HS-5 (cell line): ENCODE data around the gene PDE6B.
A peak's percentile ranks its signal among the peaks of the same experiment; 100 is the strongest.
"Not testable (repeated sequence)": the region's sequence is repeated elsewhere in the genome, so short reads cannot be mapped to it uniquely, and the experiment has no call there.

Experiments used
- DNase-seq: peaks from one replicate; pipeline ENCODE4 v3.0.0-alpha.2; 2012; ENCODE audit warnings: low read depth

Gene PDE6B

GRCh38 chr4:704198-704891 lies 79.0 kb downstream of the PDE6B start:
- no peak for DNase-seq

- DNase-seq, result no peak
These were observed 79.6 kb downstream of the PDE6B start for GRCh38 chr4:704971-705277.

GRCh38 chr4:705278-706082 lies 80.1 kb downstream of the PDE6B start, which contains the start of gene PCGF3:
PCGF3 (plus strand) TSS chr4:705832; CDS start chr4:733681, 27,849 bp downstream.
- DNase-seq, result peak; percentile 44

- DNase-seq, result not testable (repeated sequence)
These were observed 80.8 kb downstream of the PDE6B start for GRCh38 chr4:706083-706633.

DNA sequence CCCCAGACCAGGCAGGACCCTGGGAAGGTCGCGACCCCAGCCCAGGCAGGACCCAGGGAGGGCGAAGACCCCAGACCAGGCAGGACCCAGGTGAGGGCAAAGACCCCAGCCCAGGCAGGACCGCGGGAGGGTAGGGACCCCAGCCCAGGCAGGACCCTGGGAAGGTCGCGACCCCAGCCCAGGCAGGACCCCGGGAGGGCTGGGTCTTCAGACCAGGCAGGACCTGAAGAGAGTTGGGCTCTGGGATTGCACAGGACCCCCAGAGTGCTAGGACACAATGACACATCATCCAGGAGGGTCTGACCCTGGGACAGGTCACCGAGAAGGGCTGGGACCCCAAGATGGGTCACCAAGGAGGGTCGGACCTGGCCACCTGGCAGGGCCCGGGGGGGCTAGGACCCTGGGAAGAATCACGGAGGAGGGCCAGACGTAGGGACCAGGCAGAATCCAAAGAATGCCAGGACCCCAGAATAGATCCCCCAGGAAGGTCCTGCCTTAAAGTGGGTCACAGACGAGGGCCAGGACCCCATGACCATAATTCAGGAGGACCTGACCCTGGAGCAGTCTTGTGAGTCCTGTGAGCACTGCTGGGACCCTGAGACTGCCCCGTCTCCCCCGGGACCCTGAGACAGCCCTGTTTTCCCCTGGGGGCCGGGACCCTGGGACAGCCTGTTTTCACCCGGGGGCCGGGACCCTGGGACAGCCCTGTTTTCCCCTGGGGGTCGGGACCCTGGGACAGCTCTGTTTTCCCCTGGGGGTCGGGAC lies 81.6 kb downstream of the PDE6B start:
- no peak for DNase-seq

DNA sequence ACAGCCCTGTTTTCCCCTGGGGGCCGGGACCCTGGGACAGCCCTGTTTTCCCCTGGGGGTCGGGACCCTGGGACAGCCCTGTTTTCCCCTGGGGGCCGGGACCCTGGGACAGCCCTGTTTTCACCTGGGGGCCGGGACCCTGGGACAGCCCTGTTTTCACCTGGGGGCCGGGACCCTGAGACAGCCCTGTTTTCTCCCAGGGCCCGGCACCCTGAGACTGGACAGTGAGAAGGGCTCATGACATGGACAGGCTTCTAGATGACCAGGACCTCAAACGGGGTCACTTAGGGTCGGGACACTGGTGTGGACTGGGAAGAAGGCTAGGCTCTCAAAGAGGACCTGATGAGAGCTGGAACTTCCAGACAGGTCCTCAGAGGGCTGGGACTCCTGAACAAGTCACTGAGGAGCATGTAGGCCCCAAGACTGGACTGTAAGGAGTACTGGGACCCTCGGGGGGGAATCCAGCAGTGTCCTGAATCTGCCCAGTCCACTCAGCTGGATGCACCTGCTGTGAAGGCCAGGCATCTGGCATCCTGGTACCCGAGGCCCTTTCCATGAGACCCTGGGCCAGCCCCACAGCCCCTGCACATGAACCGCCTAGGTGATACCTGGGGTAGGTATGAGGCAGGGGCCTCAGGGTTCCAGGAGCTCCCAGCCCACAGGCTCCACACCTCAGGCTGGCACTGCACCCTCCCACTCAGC lies 82.7 kb downstream of the PDE6B start:
- DNase-seq, result no peak

GRCh38 chr4:708631-708933 lies 83.2 kb downstream of the PDE6B start:
- DNase-seq, result no peak

DNA sequence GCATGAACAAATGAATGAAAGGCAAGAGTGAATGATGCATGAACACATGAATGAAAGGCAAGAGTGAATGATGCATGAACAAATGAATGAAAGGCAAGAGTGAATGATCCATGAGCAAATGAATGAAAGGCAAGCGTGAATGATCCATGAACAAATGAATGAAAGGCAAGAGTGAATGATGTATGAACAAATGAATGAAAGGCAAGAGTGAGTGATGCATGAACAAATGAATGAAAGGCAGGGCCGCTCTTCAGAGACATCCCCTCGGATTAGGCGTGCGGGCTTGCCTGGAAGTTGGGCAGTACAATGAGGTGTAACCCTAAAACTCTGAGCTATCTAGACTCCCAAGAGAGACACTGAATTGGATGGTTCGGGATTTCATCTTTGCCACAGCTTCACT lies 84.0 kb downstream of the PDE6B start:
- DNase-seq, result no peak

GRCh38 chr4:710116-710515 lies 84.7 kb downstream of the PDE6B start:
- DNase-seq, result no peak

DNA sequence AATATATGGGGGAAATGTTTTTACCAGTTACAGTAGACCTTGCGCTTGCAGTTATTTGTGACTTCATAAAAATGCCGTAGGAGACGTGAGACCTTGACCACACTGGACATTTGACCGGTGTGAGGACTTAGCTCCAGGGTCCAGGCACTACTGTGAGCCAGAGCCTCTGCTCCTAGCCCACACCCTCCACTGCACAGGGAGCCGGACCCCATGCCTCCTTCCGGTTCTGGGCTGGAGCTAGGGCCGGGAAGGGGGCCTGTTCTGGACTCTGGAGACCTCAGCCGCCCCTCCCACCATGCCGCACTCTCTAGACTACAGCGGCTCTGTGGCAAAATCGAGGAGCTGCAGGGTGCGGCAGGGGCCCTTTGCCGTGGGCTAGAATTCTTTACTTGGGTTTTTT lies 85.5 kb downstream of the PDE6B start:
- DNase-seq, result no peak

DNA sequence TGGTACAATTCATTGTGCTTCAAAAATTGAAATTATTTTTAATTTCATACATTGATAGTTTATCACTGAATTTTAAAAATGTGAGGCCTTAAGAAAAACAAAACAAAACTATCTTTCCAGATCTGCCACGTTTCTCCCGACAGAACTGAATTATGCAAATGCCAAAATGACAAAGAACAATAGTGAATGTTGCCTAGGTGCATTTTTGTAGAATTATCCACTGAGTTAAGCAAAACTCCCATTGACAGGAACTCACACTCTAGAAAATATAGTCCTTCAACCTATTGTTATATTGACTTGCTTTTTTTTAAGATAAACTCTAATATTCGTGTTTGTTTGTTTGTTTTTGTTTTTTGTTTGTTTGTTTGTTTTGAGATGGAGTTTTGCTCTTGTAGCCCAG lies 86.7 kb downstream of the PDE6B start:
- DNase-seq, result no peak

DNA sequence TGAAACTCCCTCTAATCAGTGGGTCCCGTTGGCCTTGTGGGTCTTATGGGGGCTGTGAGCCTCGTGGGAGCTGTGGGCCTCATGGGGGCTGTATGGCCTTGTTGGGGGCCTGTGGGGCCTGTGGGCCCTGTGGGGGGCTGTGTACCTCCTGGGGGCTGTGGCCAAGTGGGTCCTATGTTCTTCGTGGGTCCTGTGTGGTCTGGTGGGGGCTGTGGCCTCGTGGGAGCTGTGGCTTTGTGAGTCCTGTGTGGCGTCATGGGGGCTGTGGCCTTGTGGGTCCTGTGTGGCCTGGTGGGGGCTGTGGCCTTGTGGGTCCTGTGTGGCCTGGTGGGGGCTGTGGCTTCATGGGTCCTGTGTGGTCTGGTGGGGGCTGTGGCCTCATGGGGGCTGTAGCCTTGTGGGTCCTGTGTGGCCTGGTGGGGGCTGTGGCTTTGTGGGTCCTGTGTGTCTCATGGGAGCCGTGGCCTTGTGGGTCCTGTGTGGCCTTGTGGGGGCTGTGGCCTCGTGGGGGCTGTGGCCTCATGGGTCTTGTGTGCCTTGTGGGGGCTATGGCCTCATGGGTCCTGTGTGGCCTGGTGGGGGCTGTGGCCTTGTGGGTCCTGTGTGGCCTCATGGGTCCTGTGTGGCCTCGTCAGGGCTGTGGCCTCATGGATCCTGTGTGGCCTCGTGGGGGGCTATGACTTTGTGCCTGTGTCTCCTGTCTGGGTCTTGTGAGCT lies 87.7 kb downstream of the PDE6B start:
- DNase-seq, result no peak

GRCh38 chr4:714087-714486 lies 88.7 kb downstream of the PDE6B start:
- DNase-seq, result no peak

- DNase-seq, result no peak
These were observed 92.4 kb downstream of the PDE6B start for GRCh38 chr4:717601-718320.

DNA sequence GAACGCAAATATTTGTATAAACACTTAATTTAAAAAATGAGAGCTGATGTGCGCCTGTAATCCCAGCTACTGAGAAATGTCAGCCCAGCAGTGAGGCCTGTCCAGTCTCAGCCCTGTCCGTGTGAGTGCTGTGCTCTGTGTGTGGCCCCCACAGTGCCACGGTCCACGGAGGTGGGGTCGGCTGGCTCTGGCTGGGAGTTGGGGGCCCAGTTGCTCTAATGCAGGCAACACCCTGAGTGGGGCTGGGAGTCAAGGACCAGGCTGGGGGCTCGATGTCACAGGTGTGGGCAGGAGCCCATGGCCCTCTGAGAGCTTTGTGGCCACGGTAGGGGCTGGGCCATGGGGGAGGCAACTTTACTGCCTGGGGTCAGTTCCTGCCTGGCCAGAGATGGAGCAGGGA lies 93.1 kb downstream of the PDE6B start:
- no peak for DNase-seq
